Measurements from ENCODE around the gene MSLN. TPM values are rescaled to one million over a fixed set of nuclear protein-coding genes. Genes with fewer than 3 reads are reported as not detected.

The MSLN gene
- total RNA-seq, 1 experiment from 2014 or later: 0.73 TPM

DNA sequence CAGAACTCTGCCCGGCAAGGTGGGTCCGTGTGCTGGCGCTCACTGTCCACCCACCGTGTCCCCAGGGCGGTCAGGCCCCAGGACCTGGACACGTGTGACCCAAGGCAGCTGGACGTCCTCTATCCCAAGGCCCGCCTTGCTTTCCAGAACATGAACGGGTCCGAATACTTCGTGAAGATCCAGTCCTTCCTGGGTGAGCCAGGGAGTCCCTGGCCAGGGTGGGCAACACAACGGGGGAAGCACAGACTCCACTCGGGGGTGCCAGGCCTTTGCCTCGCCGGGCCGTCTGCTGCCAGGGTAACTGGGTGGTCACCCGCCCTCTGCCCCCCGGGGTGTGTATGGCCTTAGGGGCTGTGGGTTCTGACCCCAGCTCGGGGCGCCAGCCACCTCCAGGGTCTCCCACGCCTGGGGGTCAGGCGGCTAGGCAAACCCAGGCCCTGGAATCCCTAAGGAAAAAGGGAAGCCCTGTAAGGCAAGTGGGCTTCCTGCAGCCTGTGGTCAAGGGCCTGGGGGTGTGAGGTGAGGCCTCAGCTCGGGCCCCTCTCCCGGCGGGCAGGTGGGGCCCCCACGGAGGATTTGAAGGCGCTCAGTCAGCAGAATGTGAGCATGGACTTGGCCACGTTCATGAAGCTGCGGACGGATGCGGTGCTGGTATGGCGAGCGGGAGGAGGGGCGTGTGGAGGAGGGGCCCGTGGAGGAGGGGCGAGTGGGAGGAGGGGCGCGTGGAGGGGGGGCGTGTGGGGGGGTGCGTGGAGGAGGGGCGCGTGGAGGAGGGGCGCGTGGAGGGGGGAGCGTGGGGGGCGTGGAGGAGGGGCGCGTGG is 6.5 kb downstream of the MSLN start:
- Histone ChIP-seq H3K36me3 (ENCODE audit: low read depth, low read length) (no peaks in the 10 kb centered on the region), H3K27me3 (ENCODE audit: low read length) (no peaks in the 10 kb centered on the region), H3K4me1 (ENCODE audit: insufficient read depth, low read length) (no peaks in the 10 kb centered on the region), H3K9ac (ENCODE audit: low read length) (no peak overlapping the region), H4K20me1 (ENCODE audit: low read length) (no peaks in the 10 kb centered on the region), H2AFZ (ENCODE audit: low read length) (no peak overlapping the region), H3K4me3 (ENCODE audit: low read length) (no peak overlapping the region), H3K9me2 (replicated peaks; ENCODE audit: low read length) (no peaks in the 10 kb centered on the region), H3K79me2 (ENCODE audit: low read length) (no peaks in the 10 kb centered on the region), H3K4me2 (ENCODE audit: low read length) (no peak overlapping the region), H3K27ac (ENCODE audit: low read length) (no peak overlapping the region), H3F3A (ENCODE audit: low read length, unreplicated experiment) (no peaks in the 10 kb centered on the region), H3K9me3 (ENCODE audit: low read length) (no peaks in the 10 kb centered on the region)
- no peak for DNase-seq
- BruUV-seq (replicated peaks): no TSS peak
- no peak for TF ChIP-seq EZH2 (IDR thresholded peaks at IDR 0.05; ENCODE audit: low read length, unreplicated experiment)
- no peak for TF ChIP-seq EZH2phosphoT487 (IDR thresholded peaks at IDR 0.05; ENCODE audit: borderline replicate concordance, low read length)
- TF ChIP-seq CTCF (conservative IDR thresholded peaks at IDR 0.05; ENCODE audit: low read depth, low read length): no peak
- ChIA-PET CTCF (interaction anchor here (0.6 kb wide), 1 partner anchor 1165 kb away, joined by 3 read pairs; no protein-coding TSS in a partner anchor), POLR2A (ENCODE audit: unreplicated experiment) (no interaction called here)
- intact Hi-C loops (cut with micrococcal nuclease): no loop called here
- no peak for ATAC-seq

DNA sequence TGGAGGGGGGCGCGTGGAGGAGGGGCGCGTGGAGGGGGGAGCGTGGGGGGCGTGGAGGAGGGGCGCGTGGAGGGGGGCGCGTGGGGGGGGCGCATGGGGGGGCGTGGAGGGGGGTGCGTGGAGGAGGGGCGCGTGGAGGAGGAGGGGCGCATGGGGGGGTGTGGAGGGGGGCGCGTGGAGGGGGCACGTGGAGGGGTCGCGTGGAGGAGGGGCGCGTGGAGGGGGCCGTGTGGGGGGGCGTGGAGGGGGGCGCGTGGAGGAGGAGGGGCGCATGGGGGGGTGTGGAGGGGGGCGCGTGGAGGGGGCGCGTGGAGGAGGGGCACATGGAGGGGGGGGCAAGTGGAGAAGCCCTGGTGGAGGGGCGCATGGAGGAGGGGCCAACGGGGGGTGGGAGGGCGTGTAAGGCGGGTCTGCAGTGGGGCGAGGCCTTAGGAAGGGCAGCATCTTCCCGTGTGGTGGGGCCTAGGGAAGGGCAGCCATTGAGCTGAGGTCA is 7.3 kb downstream of the MSLN start:
- Histone ChIP-seq H3K9ac (ENCODE audit: low read length) (no peak overlapping the region), H2AFZ (ENCODE audit: low read length) (no peak overlapping the region), H3K79me2 (ENCODE audit: low read length) (no peaks in the 10 kb centered on the region), H3K4me1 (ENCODE audit: insufficient read depth, low read length) (no peaks in the 10 kb centered on the region), H4K20me1 (ENCODE audit: low read length) (no peaks in the 10 kb centered on the region), H3K9me3 (ENCODE audit: low read length) (no peaks in the 10 kb centered on the region), H3K36me3 (ENCODE audit: low read depth, low read length) (no peaks in the 10 kb centered on the region), H3K27ac (ENCODE audit: low read length) (no peak overlapping the region), H3K4me2 (ENCODE audit: low read length) (no peak overlapping the region), H3K27me3 (ENCODE audit: low read length) (no peaks in the 10 kb centered on the region), H3K9me2 (replicated peaks; ENCODE audit: low read length) (no peaks in the 10 kb centered on the region), H3F3A (ENCODE audit: low read length, unreplicated experiment) (no peaks in the 10 kb centered on the region), H3K4me3 (ENCODE audit: low read length) (no peak overlapping the region)
- no peak for ATAC-seq
- TF ChIP-seq EZH2 (IDR thresholded peaks at IDR 0.05; ENCODE audit: low read length, unreplicated experiment): no peak
- TF ChIP-seq CTCF (conservative IDR thresholded peaks at IDR 0.05; ENCODE audit: low read depth, low read length): no peak
- TF ChIP-seq EZH2phosphoT487 (IDR thresholded peaks at IDR 0.05; ENCODE audit: borderline replicate concordance, low read length): no peak
- CTCF ChIA-PET: no interaction called here
- intact Hi-C loops (cut with micrococcal nuclease): no loop called here
- POLR2A ChIA-PET (ENCODE audit: unreplicated experiment): no interaction called here
- BruUV-seq (replicated peaks): no TSS peak
- DNase-seq: no peak

DNA sequence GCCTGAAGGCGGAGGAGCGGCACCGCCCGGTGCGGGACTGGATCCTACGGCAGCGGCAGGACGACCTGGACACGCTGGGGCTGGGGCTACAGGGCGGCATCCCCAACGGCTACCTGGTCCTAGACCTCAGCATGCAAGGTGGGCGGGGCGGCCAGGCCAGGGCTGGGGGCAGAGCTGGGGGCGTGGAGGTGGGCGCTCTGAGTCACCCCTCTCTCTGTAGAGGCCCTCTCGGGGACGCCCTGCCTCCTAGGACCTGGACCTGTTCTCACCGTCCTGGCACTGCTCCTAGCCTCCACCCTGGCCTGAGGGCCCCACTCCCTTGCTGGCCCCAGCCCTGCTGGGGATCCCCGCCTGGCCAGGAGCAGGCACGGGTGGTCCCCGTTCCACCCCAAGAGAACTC is 7.9 kb downstream of the MSLN start:
- H3K27ac ChIP-seq (ENCODE audit: low read length): no peak overlapping the region
- H3K9ac ChIP-seq (ENCODE audit: low read length): no peak overlapping the region
- no peaks in the 10 kb centered on the region for H3K9me3 ChIP-seq (ENCODE audit: low read length)
- intact Hi-C loops (cut with micrococcal nuclease): no loop called here
- no peaks in the 10 kb centered on the region for H4K20me1 ChIP-seq (ENCODE audit: low read length)
- no peak overlapping the region for H2AFZ ChIP-seq (ENCODE audit: low read length)
- ATAC-seq (no peak), DNase-seq (no peak)
- CTCF ChIA-PET: no interaction called here
- no peaks in the 10 kb centered on the region for H3F3A ChIP-seq (ENCODE audit: low read length, unreplicated experiment)
- no peaks in the 10 kb centered on the region for H3K9me2 ChIP-seq (replicated peaks; ENCODE audit: low read length)
- no peaks in the 10 kb centered on the region for H3K4me1 ChIP-seq (ENCODE audit: insufficient read depth, low read length)
- H3K36me3 ChIP-seq (ENCODE audit: low read depth, low read length): no peaks in the 10 kb centered on the region
- TF ChIP-seq CTCF (conservative IDR thresholded peaks at IDR 0.05; ENCODE audit: low read depth, low read length): no peak
- no peaks in the 10 kb centered on the region for H3K27me3 ChIP-seq (ENCODE audit: low read length)
- BruUV-seq (replicated peaks): no TSS peak
- H3K4me3 ChIP-seq (ENCODE audit: low read length): no peak overlapping the region
- POLR2A ChIA-PET (ENCODE audit: unreplicated experiment): no interaction called here
- H3K79me2 ChIP-seq (ENCODE audit: low read length): no peaks in the 10 kb centered on the region
- no peak overlapping the region for H3K4me2 ChIP-seq (ENCODE audit: low read length)

Data from PC-3 (cell line).